Neural progenitor cell (in vitro differentiated cells): ENCODE measurements around the gene CATSPERZ. TPM values are rescaled to one million over a fixed set of nuclear protein-coding genes. Genes with fewer than 3 reads are reported as not detected.

Experiments used
- DNase-seq: peaks from one replicate; pipeline ENCODE4 v3.0.0-alpha.2; 2016; ENCODE audit warnings: low spot score
- H2AFZ ChIP-seq: fragments of 200-600 bp; sonication (generic); replicated peaks from 2 replicates; pipeline ENCODE4 v1.6.1; 2016; ENCODE audit warnings: antibody characterized with exemption
- H3F3A ChIP-seq: fragments of 200-600 bp; sonication (generic); 2 replicates; pipeline ENCODE4 v1.6.1; 2016; ENCODE audit warnings: antibody characterized with exemption, low read depth
- H3K27ac ChIP-seq: fragments of 200-600 bp; sonication (generic); 2 replicates; pipeline ENCODE4 v1.5.1; 2016; ENCODE audit warnings: mild to moderate bottlenecking
- H3K27me3 ChIP-seq: fragments of 200-600 bp; sonication (generic); 2 replicates; pipeline ENCODE4 v1.6.1; 2016; ENCODE audit warnings: mild to moderate bottlenecking, moderate library complexity
- H3K36me3 ChIP-seq: fragments of 200-600 bp; sonication (generic); 2 replicates; pipeline ENCODE4 v1.5.1; 2016
- H3K4me1 ChIP-seq: fragments of 200-600 bp; sonication (generic); 2 replicates; pipeline ENCODE4 v1.6.1; 2016; ENCODE audit warnings: mixed run types
- H3K4me2 ChIP-seq: fragments of 200-600 bp; sonication (generic); 2 replicates; pipeline ENCODE4 v1.6.1; 2016
- H3K4me3 ChIP-seq: fragments of 200-600 bp; sonication (generic); 2 replicates; pipeline ENCODE4 v1.5.1; 2016
- H3K79me2 ChIP-seq: fragments of 200-600 bp; sonication (generic); 2 replicates; pipeline ENCODE4 v1.6.1; 2016; ENCODE audit warnings: low read depth
- H3K9ac ChIP-seq: fragments of 200-600 bp; sonication (generic); 2 replicates; pipeline ENCODE4 v1.6.1; 2016
- H3K9me3 ChIP-seq: fragments of 200-600 bp; sonication (generic); 2 replicates; pipeline ENCODE4 v1.5.1; 2016; ENCODE audit warnings: low read depth
- H4K20me1 ChIP-seq: fragments of 200-600 bp; sonication (generic); 2 replicates; pipeline ENCODE4 v1.6.1; 2016; ENCODE audit warnings: low read depth
- H3K27ac Mint-ChIP-seq: 3 replicates; pipeline ENCODE4 v1.8.0; 2021; ENCODE audit warnings: mixed read lengths
- H3K27me3 Mint-ChIP-seq: 2 replicates; pipeline ENCODE4 v1.8.0; 2022; ENCODE audit warnings: low read depth, mild to moderate bottlenecking, inconsistent platforms, moderate library complexity, mixed read lengths; ENCODE audit not compliant: insufficient read depth
- H3K36me3 Mint-ChIP-seq: 3 replicates; pipeline ENCODE4 v1.8.0; 2021; ENCODE audit warnings: mixed read lengths
- H3K4me1 Mint-ChIP-seq: 3 replicates; pipeline ENCODE4 v1.8.0; 2021; ENCODE audit warnings: mixed read lengths
- H3K4me3 Mint-ChIP-seq: 3 replicates; pipeline ENCODE4 v1.8.0; 2021; ENCODE audit warnings: mild to moderate bottlenecking, moderate library complexity, mixed read lengths
- H3K9me3 Mint-ChIP-seq: 3 replicates; pipeline ENCODE4 v1.8.0; 2020; ENCODE audit warnings: mixed read lengths
- CTCF ChIP-seq: fragments of 200-600 bp; sonication (generic); IDR thresholded peaks from 2 replicates; pipeline ENCODE4 v1.5.1; 2017; ENCODE audit warnings: antibody characterized with exemption, mild to moderate bottlenecking
- EZH2 ChIP-seq: fragments of 200-600 bp; sonication (generic); IDR thresholded peaks from 2 replicates; pipeline ENCODE4 v1.6.1; 2017; ENCODE audit warnings: antibody characterized with exemption, mild to moderate bottlenecking, moderate library complexity
- EZH2phosphoT487 ChIP-seq: fragments of 200-600 bp; sonication (generic); IDR thresholded peaks from 2 replicates; pipeline ENCODE4 v1.6.1; 2017; ENCODE audit warnings: antibody characterized with exemption
- total RNA-seq: library from RNA; depleted of rRNA; stranded (reverse); fragments of >200 nt; gene quantifications from 2 replicates; pipeline ENCODE4 v1.2.3, GENCODE V29; 2015; ENCODE audit warnings: low replicate concordance

CATSPERZ gene
- total RNA-seq, 1 donor from 2014 or later, result not detected

DNA sequence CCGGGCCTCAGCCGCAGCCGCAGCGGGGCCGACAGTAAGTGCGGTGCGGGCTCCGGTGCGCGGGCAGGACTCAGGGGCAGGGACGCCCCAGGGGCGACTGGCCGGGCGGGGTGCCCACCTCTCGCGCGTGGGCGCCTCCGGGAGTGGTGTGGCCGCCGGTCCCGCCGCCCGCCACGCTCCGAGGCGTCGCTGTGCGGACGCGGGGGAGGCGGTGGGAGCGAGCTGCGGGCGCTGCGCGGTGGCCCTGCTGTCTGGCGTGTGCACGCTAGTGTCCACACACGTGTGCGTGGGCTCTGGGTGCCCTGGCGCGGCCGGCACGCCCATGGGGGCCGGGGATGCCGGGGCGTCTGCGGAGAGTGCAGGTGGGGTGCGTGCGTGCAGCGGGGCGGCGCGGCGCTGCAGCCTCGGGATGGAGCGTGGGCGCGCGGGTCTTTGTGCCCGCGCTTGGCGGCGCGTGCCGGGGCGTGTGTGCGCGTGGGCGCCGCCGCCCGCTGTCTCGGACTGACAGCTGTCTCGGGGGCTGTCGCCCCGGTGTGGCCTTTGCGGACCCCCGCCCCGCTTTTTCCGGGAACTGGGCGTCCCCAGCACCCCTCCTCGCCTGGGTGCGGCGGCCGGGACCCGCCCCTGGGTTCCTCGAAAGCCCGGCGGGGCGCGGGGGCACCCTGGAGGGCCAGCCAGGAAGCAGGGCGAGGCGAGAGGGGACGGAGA is 8.3 kb upstream of the CATSPERZ start:
- DNase-seq, result no peak
- H3K36me3 Mint-ChIP-seq, result peaks cover 4% of the 10 kb centered on the region

GRCh38 chr11:64292460-64293254 is 7.5 kb upstream of the CATSPERZ start:
- H3K4me1 ChIP-seq, result peaks cover 9% of the 10 kb centered on the region
- Mint-ChIP-seq H3K9me3 (peaks cover 2% of the 10 kb centered on the region), H3K36me3 (peaks cover 4% of the 10 kb centered on the region), H3K4me3 (peak overlapping the region; percentile 64), H3K27me3 (peaks cover 68% of the 10 kb centered on the region), H3K4me1 (peaks cover 10% of the 10 kb centered on the region), H3K27ac (no peak overlapping the region)
- H3K9ac ChIP-seq, result no peak overlapping the region
- TF ChIP-seq EZH2 (peak; percentile 86), CTCF (no peak), EZH2phosphoT487 (peak; percentile 96)
- H3K4me2 ChIP-seq, result peak overlapping the region; percentile 85
- no peaks in the 10 kb centered on the region for H3F3A ChIP-seq
- H3K9me3 ChIP-seq, result no peaks in the 10 kb centered on the region
- H3K27me3 ChIP-seq, result peaks cover 92% of the 10 kb centered on the region
- peak overlapping the region; percentile 44 for H3K4me3 ChIP-seq
- peak; percentile 42 for DNase-seq
- no peak overlapping the region for H2AFZ ChIP-seq
- H3K36me3 ChIP-seq, result no peaks in the 10 kb centered on the region
- no peaks in the 10 kb centered on the region for H3K79me2 ChIP-seq
- H3K27ac ChIP-seq, result no peak overlapping the region
- H4K20me1 ChIP-seq, result peaks cover 33% of the 10 kb centered on the region

More for the DNA sequence above, 8.3 kb upstream of the CATSPERZ start:
- no peak for TF ChIP-seq CTCF
- peak; percentile 92 for TF ChIP-seq EZH2
- TF ChIP-seq EZH2phosphoT487, result peak; percentile 83
- Histone ChIP-seq H3K27ac (no peak overlapping the region), H2AFZ (no peak overlapping the region), H3K4me1 (peaks cover 9% of the 10 kb centered on the region), H3F3A (no peaks in the 10 kb centered on the region), H3K4me2 (peak overlapping the region; percentile 85), H3K4me3 (peak overlapping the region; percentile 44), H3K9me3 (no peaks in the 10 kb centered on the region), H3K9ac (no peak overlapping the region), H4K20me1 (peaks cover 31% of the 10 kb centered on the region), H3K79me2 (no peaks in the 10 kb centered on the region), H3K36me3 (no peaks in the 10 kb centered on the region), H3K27me3 (peaks cover 85% of the 10 kb centered on the region)
- Mint-ChIP-seq H3K27ac (no peak overlapping the region), H3K9me3 (peaks cover 2% of the 10 kb centered on the region), H3K27me3 (peaks cover 62% of the 10 kb centered on the region), H3K4me1 (peaks cover 9% of the 10 kb centered on the region), H3K4me3 (no peak overlapping the region)

DNA sequence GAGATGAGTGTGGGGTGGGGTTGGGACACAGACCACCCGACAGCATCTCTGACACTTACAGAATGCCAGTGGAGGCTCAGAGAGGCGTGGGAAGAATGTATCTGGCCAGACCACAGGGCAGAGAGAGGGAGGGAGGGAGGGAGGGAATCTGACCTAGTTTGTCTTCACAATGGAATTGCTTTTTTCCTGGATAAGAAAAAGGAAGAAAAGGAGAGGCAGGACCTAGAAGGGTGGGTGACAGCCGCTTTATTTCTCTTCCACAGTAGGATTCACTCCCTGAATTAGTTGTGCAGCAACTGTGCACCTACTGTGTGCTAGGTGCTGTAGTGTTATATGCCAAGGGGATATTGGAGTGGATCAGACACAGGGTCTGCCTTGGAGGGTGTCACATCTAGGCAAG is 5.4 kb upstream of the CATSPERZ start:
- Histone ChIP-seq H3K4me3 (no peak overlapping the region), H3K36me3 (no peaks in the 10 kb centered on the region), H3F3A (peaks cover 8% of the 10 kb centered on the region), H3K79me2 (no peaks in the 10 kb centered on the region), H3K9me3 (no peaks in the 10 kb centered on the region), H3K27ac (no peak overlapping the region), H3K9ac (no peak overlapping the region), H3K4me2 (no peak overlapping the region), H2AFZ (no peak overlapping the region), H3K27me3 (peaks cover 100% of the 10 kb centered on the region), H3K4me1 (peaks cover 17% of the 10 kb centered on the region), H4K20me1 (peaks cover 50% of the 10 kb centered on the region)
- Mint-ChIP-seq H3K27ac (no peak overlapping the region), H3K4me3 (no peak overlapping the region), H3K4me1 (peaks cover 13% of the 10 kb centered on the region), H3K9me3 (peaks cover 2% of the 10 kb centered on the region), H3K27me3 (peaks cover 79% of the 10 kb centered on the region), H3K36me3 (peaks cover 4% of the 10 kb centered on the region)
- no peak for TF ChIP-seq CTCF
- no peak for TF ChIP-seq EZH2
- TF ChIP-seq EZH2phosphoT487, result no peak
- peak; percentile 20 for DNase-seq
